NOMO-1 (cell line): Measurements from ENCODE around the gene PHRF1.

Experiments used
- DNase-seq, 2 experiments: peaks; one replicate each; lab custom pipeline; 2025; ENCODE audit not compliant: unreplicated experiment in 2 of 2; lab: John Stamatoyannopoulos, UW

The PHRF1 gene

GRCh38 chr11:537622-538430, 38.4 kb upstream of the PHRF1 start:
- DNase-seq: no peak

GRCh38 chr11:538431-539051, 37.7 kb upstream of the PHRF1 start:
- DNase-seq: no peak

GRCh38 chr11:539971-540481, 36.2 kb upstream of the PHRF1 start:
- DNase-seq: no peak

DNA sequence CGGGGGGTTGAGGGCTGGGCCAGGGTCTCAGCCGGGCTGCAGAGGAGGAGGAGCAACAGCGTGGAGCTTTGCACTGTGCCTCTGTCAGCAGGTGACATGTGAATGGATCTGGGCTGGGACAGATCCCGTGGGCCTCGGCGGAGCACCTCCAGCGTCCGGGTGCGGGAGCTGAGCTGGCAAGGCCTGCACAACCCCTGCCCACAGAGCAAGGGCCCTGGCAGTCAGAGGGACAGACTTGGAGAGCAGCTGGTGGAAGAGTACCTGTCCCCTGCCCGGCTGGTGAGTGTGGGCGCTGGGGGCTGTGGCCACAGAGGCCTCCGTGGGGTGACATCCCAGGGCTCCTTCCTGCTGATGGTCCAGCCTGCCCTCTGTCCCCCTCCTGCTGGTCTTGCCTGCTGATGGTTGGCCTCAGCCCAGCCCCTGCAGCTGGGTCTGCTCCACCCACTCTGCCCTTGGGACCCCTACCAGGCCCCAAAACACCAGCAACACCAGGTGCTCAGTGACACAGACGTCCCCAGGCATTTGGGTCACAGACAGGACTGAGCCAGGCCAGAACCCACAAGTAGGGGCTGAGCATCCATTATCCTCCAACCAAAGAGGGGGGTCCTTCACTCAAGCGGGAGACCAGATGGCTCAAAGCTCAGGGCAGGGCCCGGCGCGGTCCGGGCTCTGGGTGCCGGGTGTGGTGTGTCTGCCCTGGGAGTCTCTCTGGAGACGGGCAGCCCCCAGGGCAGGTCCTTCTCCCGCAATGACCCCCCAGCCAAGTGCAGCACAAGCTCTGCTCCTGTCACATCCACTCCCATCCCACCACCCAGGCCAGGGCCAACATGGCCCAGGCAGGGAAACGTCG, 35.5 kb upstream of the PHRF1 start:
- no peak for DNase-seq

- no peak for DNase-seq
Observed at GRCh38 chr11:541433-541885, 34.8 kb upstream of the PHRF1 start.

- DNase-seq: no peak
Observed at GRCh38 chr11:544817-545166, 31.5 kb upstream of the PHRF1 start.

- no peak for DNase-seq
Observed at GRCh38 chr11:545171-545570, 31.1 kb upstream of the PHRF1 start.

DNA sequence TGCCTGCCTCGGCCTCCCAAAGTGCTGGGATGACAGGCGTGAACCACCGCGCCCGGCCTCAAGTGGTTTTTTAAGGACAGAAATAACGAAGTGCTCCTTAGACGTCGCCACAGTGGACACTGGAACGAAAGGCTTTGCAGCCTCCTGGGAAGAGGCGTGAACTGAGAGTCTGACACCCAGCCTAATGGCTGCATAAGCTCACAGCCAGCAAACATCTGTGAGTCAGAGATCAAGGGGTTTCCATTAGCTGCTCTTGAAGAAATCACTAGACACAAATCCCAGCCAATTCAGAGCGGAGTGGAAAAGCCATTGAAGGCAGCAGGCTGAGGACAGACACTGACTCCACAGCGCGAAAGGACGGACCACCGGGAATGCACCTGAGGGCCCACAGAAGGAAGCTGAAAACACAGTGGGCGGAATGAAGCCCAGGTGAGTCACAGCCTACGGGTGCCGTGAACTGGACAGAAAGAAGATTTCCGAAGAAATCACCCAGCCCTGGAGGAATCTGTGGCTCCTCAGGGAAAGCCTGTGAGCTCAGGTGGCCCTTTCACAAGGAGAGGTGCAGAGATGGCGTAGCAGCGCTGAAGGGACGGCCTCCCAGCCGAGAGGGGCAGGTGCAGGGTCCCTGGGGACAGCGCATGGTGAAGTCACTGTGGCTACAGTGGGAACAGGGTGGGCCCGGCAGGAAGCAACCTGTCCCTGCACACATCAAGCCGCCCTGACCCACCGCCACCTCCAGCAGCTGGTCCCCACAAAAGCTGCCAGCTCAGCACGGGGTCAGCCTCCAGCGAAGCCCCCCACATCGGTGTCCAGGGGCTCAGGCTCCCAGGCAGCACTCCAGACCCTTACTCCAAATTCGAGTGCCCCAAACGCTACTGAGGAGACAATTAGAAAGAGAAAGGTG, 27.3 kb upstream of the PHRF1 start:
- no peak for DNase-seq

GRCh38 chr11:550021-550745, 26.1 kb upstream of the PHRF1 start:
- DNase-seq: no peak

DNA sequence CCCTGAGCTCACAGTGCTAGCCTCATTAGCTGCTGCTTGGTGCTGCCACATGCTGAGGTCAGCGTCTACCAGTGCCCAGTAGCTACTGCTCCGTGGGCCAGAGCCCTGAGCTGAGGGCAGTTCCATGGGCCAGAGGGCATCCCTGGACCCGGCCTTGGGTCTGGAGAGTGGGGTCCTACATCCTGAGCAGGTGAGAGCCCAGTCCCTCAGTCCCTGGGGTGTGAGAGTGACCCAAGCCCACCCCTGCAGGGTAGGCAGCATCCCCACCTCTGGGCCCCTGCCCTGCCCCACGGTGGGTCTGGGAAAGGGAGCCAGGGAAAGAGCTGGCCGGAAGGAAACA, 25.6 kb upstream of the PHRF1 start:
- no peak for DNase-seq

GRCh38 chr11:551131-551530, 25.1 kb upstream of the PHRF1 start:
- no peak for DNase-seq

DNA sequence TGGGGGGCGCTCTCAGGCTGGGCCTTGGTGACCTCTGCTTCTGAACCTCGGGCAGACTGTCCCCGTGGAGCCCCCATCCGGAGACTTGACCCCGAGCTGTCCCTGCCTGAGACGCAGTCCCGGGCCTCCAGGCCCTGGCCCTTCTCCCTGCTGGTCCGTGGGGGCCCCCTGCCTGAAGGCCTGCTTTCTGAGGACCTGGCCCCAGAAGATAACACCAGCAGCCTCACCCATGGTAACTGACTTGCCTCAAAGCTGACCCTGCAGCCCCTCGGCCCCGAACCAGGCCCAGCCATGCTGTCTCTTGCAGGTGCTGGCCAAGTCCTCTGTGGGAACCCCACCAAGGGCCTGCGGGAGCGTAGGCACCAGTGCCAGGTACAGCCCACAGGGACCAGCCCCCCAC, 24.7 kb upstream of the PHRF1 start:
- no peak for DNase-seq

GRCh38 chr11:553083-553987, 22.9 kb upstream of the PHRF1 start:
- DNase-seq: no peak

DNA sequence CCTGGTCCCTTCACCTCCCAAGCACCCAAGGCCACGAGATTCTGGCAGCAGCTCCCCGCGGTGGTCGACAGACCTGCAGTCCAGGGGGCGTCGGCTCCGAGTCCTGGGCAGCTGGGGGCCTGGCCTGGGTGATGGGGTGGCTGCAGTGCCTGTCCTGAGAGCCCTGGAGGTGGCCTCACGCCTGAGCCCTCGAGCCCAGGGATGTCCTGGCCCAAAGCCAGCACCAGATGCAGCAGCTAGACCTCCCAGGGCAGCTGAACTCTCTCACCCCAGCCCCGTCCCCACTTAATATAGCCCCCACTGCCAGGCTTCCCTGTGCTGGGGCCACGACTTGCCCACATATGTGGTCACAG, 22.3 kb upstream of the PHRF1 start:
- no peak for DNase-seq

DNA sequence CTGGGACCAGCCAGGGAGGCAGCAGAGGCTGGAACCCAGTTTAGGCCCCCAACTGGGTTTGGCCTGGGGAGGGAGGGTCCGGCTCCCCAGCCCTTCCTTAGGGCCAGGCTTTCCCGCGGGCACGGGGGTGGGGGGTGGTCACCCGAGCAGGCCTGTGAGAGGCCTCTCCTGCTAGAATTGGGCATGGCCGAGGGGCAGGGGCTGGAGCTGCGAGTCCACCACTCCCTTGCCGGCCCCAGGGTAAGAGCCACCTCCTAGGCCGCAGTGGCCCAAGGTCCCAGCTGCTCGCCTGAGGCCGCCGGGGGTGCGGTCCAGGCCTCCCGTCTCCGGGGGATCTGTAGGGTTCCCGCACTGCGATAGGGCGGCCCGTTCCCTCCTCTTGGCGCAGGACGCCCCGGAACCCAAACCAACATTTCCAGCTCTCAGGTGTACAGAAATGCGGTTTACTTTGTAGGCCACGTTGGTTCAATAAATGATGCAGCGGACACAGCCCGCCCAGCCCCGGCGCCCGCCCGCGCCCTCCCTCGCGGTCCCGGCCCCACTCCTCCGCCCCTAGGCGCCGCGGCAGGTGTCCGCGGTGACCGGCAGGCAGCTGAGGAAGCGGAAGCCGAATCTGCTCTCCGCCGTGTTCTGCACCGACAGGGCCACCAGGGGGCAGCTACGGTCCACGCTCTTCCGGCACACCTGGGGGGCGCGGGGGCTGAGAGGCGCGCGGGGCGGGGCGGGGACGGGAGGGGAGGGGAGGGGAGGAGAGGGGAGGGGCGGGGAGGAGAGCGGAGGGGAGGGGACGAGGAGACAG, 21.6 kb upstream of the PHRF1 start:
- peak; percentile 52 to 55 for DNase-seq

- DNase-seq: no peak
Observed at GRCh38 chr11:555227-555779, 21.0 kb upstream of the PHRF1 start.

DNA sequence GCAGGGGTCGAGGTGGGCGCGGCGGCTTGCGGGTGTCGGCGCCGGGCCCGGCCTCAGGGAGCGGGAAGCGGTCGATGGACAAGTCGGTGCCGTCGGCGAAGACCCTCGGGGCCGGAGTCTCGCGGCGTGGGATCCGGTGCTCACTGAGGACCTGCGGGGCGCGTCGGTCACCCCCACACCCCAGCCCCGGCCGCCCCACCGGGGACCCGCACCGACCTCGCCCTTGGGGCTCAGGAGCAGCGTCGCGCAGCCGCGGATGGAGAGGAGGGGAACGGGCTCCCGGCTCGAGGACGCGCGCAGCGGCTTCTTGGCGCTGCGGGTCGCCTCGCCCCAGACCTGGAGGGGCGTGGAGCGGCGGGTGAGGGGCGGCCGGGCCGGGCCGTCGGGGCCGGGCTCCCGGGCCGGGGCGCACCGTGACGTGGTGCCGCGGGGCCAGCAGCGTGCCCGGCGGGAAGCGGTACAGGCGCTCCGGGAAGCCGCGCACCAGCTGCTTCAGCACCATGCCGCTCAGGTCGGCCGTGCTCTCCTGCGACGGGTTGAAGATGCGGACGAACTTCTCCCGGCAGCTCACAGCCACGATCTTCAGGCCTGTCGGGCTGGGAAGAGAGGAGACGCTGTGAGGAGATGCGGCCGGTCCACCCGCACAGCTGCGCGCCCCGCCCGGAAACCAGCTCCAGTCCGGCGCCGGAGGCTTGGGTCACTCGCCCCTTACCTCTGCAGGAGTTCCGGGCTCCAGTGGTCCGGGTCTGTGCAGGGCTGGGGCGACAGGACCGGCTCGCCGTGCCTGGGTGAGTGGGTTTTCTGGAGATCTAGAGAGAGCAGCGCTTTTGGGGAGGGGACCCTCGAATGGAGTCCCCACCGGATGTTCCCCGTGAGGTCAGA, 20.2 kb upstream of the PHRF1 start:
- DNase-seq: no peak
